SK-N-SH (cell line): ENCODE data around the gene WWP2. TPM values are rescaled to one million over a fixed set of nuclear protein-coding genes. Genes with fewer than 3 reads are reported as not detected.
A peak's percentile ranks its signal among the peaks of the same experiment; 100 is the strongest.

Source experiments
- CTCF ChIA-PET: fragments of 300-600, 350-600 bp; formaldehyde crosslinking; extraction: SDS; loops from one replicate; lab custom pipeline; 2021; lab: Yijun Ruan, JAX
- POLR2A ChIA-PET: fragments of 350-600 bp; sonication (Branson Sonifier 250); formaldehyde crosslinking; extraction: SDS; loops from one replicate; lab custom pipeline; 2020; ENCODE audit warnings: antibody characterized with exemption, inconsistent platforms; lab: Yijun Ruan, JAX
- DNase-seq: peaks from one replicate; pipeline ENCODE4 v3.0.0; 2012
- H2AFZ ChIP-seq: fragments of 200-600 bp; sonication (generic); 2 replicates; pipeline ENCODE4 v1.8.1; 2016; ENCODE audit warnings: antibody characterized with exemption, mild to moderate bottlenecking, low read depth
- H3F3A ChIP-seq: fragments of 200-600 bp; sonication (generic); replicated peaks from 2 replicates; pipeline ENCODE3; 2016; ENCODE audit warnings: antibody characterized with exemption, mild to moderate bottlenecking; ENCODE audit not compliant: insufficient read depth
- H3K27ac ChIP-seq, 2 experiments: fragments of 200-500 bp in 1 of 2; fragments of 200-600 bp in 1 of 2; sonication (Bioruptor generic) in 1 of 2; sonication (generic), shearing (Covaris generic) in 1 of 2; 2 replicates each; pipeline versions ENCODE4 v1.5.1 to v1.6.1; 2014 to 2016; ENCODE audit warnings: low read depth in 2 of 2, inconsistent platforms in 1 of 2, low read length in 1 of 2, mild to moderate bottlenecking in 1 of 2, mixed read lengths in 1 of 2
- H3K27me3 ChIP-seq: fragments of 200-600 bp; sonication (generic), shearing (Covaris generic); 2 replicates; pipeline ENCODE4 v1.6.1; 2016; ENCODE audit warnings: mixed run types; ENCODE audit not compliant: insufficient read depth
- H3K36me3 ChIP-seq, 2 experiments: fragments of 200-500 bp in 1 of 2; fragments of 200-600 bp in 1 of 2; sonication (Bioruptor generic) in 1 of 2; sonication (generic) in 1 of 2; replicated peaks in 1 of 2; 2 replicates each; pipeline versions ENCODE3 to v1.5.1; 2014 to 2016; ENCODE audit warnings: low read length in 1 of 2, mild to moderate bottlenecking in 1 of 2; ENCODE audit not compliant: insufficient read depth in 2 of 2, control insufficient read depth in 1 of 2
- H3K4me1 ChIP-seq, 2 experiments: fragments of 200-500 bp in 1 of 2; fragments of 200-600 bp in 1 of 2; sonication (Bioruptor generic) in 1 of 2; sonication (generic), shearing (Covaris generic) in 1 of 2; 2 replicates each; pipeline versions ENCODE4 v1.5.1 to v1.6.1; 2014 to 2016; ENCODE audit warnings: low read depth in 1 of 2, low read length in 1 of 2, mixed run types in 1 of 2; ENCODE audit not compliant: insufficient read depth in 2 of 2, control insufficient read depth in 1 of 2
- H3K4me2 ChIP-seq: fragments of 200-600 bp; sonication (generic), shearing (Covaris generic); 2 replicates; pipeline ENCODE4 v1.6.1; 2017; ENCODE audit warnings: mixed run types
- H3K4me3 ChIP-seq, 2 experiments: fragments of 200-500 bp in 1 of 2; fragments of 200-600 bp in 1 of 2; sonication (Bioruptor generic) in 1 of 2; sonication (generic), shearing (Covaris generic) in 1 of 2; 2 replicates each; pipeline versions ENCODE4 v1.5.1 to v1.8.1; 2014 to 2016; ENCODE audit warnings: low read depth in 2 of 2, inconsistent platforms in 1 of 2, low read length in 1 of 2, mild to moderate bottlenecking in 1 of 2, mixed read lengths in 1 of 2, moderate library complexity in 1 of 2
- H3K79me2 ChIP-seq: fragments of 200-600 bp; sonication (generic); 2 replicates; pipeline ENCODE4 v1.8.1; 2017; ENCODE audit warnings: mild to moderate bottlenecking; ENCODE audit not compliant: insufficient read depth
- H3K9ac ChIP-seq: fragments of 200-600 bp; sonication (generic); 2 replicates; pipeline ENCODE4 v1.6.1; 2017; ENCODE audit warnings: mixed run types
- H3K9me2 ChIP-seq: fragments of 200-600 bp; sonication (generic); 2 replicates; pipeline ENCODE4 v1.6.1; 2017; ENCODE audit warnings: mixed run types
- H3K9me3 ChIP-seq: fragments of 200-600 bp; sonication (generic); 2 replicates; pipeline ENCODE4 v1.6.1; 2017; ENCODE audit warnings: mixed run types, mild to moderate bottlenecking, moderate library complexity
- H4K20me1 ChIP-seq: fragments of 200-600 bp; sonication (generic); 2 replicates; pipeline ENCODE4 v1.6.1; 2017; ENCODE audit warnings: mild to moderate bottlenecking, mixed run types; ENCODE audit not compliant: insufficient read depth
- ELF1 ChIP-seq: IDR thresholded peaks from 2 replicates; pipeline ENCODE4 v1.4.0; 2012
- EP300 ChIP-seq, 2 experiments: IDR thresholded peaks; 2 replicates each; pipeline versions ENCODE4 v1.4.0 to v1.6.1; 2012; ENCODE audit warnings: borderline replicate concordance in 1 of 2, low read depth in 1 of 2, low read length in 1 of 2
- FOSL2 ChIP-seq: IDR thresholded peaks from 2 replicates; pipeline ENCODE4 v1.4.0; 2012; ENCODE audit warnings: low read depth, mild to moderate bottlenecking, moderate library complexity, borderline replicate concordance
- GATA2 ChIP-seq: sonication (generic); formaldehyde crosslinking; IDR thresholded peaks from 2 replicates; pipeline ENCODE4 v1.5.0; 2020; ENCODE audit warnings: mild to moderate bottlenecking, missing genetic modification reagents
- JUND ChIP-seq: IDR thresholded peaks from 2 replicates; pipeline ENCODE4 v1.4.0; 2012
- RCOR1 ChIP-seq: fragments of 150-350 bp; IDR thresholded peaks from 2 replicates; pipeline ENCODE4 v1.6.1; 2017; ENCODE audit warnings: antibody characterized with exemption, low read length
- TCF12 ChIP-seq: IDR thresholded peaks from 2 replicates; pipeline ENCODE4 v1.4.0; 2012
- TEAD4 ChIP-seq: IDR thresholded peaks from 2 replicates; pipeline ENCODE4 v1.4.0; 2012; ENCODE audit warnings: mild to moderate bottlenecking, borderline replicate concordance; ENCODE audit not compliant: insufficient read depth
- ZBTB33 ChIP-seq: IDR thresholded peaks from 2 replicates; pipeline ENCODE4 v1.4.0; 2012; ENCODE audit warnings: low read depth, borderline replicate concordance
- WGBS: methylation state at CpG from one replicate; pipeline ENCODE4 v1.1.6; 2017; ENCODE audit warnings: low lambda C conversion rate; 5-methylcytosine and 5-hydroxymethylcytosine counted together
- polyA plus RNA-seq, 3 experiments: library from polyadenylated mRNA; depleted of rRNA; stranded (reverse); fragments of >200 nt; gene quantifications; 2 replicates each; pipeline ENCODE4 v1.2.3, GENCODE V29; 2012

The WWP2 gene
- polyA plus RNA-seq, 1 of the 3 experiments (the other 2 are of a cell fraction) = 13.3 TPM

DNA sequence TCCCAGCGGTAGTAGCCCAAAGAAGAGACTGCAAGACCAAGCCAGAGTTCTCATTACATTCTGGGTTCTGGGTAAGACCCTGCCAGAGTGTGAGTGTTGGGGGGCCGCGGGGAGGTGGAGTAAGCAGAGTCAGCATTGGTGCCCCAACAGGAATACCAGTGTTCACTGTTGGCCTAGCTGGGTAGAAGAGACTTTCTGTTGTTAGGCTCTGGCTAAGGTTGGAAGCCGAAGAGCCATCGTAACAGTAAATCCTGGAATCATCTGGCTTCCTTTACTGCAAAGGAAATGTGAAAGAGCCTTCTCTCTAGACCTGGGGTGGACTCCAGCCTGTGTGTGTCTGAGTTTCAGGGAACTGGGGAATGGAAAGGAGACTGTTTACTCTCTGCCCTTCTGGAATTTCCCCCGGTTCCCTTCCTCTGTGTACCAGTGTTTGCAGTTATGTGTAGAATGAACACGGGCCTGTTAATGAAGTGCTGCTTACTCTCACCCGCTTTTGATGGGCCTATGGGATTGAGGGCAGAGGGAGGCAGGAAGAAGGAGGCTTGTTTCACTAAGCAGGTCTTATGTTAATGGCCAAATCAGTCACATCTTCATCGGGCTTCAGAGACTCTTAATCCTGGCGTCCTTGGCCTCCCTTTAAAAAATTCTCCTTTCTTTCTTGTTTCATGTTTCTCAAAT is 68.5 kb downstream of the WWP2 start (continued):
- TF ChIP-seq GATA2 (CRISPR knock-in tag) = no peak

DNA sequence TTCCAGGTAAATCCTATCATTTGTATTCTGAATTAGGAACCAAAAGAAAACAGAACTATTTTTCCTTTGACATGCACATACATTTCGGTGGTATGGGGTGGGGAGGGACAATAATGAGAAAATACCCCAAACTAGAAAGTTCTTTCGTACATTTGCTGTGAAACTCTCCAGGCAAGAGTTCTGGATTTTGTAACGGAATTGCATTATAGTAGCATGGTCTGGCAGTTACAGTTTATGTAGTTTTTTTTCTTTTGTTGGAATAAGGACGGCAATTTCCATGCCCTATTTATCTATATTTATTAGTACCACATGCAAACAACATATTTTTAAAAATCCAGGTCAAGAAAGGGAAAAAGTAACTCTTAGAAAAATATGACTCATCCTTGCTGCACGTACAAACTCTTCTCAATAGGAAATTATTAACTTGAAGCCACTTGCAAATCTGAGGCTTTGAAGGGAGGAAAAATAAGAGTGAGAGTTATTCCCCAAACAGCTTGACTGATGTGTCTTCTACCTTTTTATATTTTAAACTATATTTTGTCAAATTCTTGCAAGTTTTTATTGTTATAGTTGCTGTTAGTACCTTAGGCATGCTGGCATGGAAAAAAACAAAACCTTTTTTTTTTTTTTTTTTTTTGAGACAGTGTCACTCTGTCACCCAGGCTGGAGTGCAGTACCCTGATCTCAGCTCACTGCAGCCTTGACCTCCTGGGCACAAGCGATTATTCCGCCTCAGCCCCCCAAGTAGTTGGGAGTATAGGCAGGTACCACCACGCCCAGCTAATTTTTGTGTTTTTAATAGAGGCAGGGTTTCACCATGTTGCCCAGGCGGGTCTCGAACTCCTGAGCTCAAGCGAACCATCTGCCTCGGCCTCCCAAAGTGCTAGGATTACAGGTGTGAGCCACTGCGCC is 69.3 kb downstream of the WWP2 start:
- H3K27ac ChIP-seq = peak overlapping the region; percentile 65 to 78; a peak in 3 of 4 replicates
- H3K4me2 ChIP-seq = peak overlapping the region; percentile 36; the same call in 1 of the 2 replicates
- peaks cover 17 to 34% of the 10 kb centered on the region in 2 experiments; a peak in 3 of 4 replicates for H3K4me1 ChIP-seq
- peaks cover 7% of the 10 kb centered on the region for H3F3A ChIP-seq
- H3K4me3 ChIP-seq = no peak overlapping the region
- 60% methylated on average over 13 of the region's 13 CpGs for WGBS
- peak overlapping the region; percentile 31; the same call in 1 of the 2 replicates for H2AFZ ChIP-seq
- peak; percentile 52 for TF ChIP-seq TCF12
- peak; percentile 46 for TF ChIP-seq JUND
- TF ChIP-seq FOSL2 = peak; percentile 61; the same call in 1 of the 2 replicates
- TF ChIP-seq TEAD4 = no peak
- TF ChIP-seq RCOR1 = peak; percentile 47; the same call in 1 of the 2 replicates
- TF ChIP-seq ZBTB33 = no peak
- peak in 1 of 2 experiments; percentile 56; a peak in 2 of 4 replicates for TF ChIP-seq EP300 (IDR thresholded peaks at IDR 0.05; ENCODE audit: borderline replicate concordance in 1 of 2, low read depth in 1 of 2, low read length in 1 of 2)
- TF ChIP-seq ELF1 = no peak
- H4K20me1 ChIP-seq = no peaks in the 10 kb centered on the region
- ChIA-PET POLR2A (no interaction called here), CTCF (no interaction called here)
- DNase-seq = no peak
- no peaks in the 10 kb centered on the region for H3K9me3 ChIP-seq
- no peaks in the 10 kb centered on the region for H3K9me2 ChIP-seq
- H3K36me3 ChIP-seq = no peaks in the 10 kb centered on the region
- no peak overlapping the region for H3K9ac ChIP-seq
- H3K79me2 ChIP-seq = no peaks in the 10 kb centered on the region
- H3K27me3 ChIP-seq = no peaks in the 10 kb centered on the region
